Measurements from ENCODE around the gene NELFB.

DNA sequence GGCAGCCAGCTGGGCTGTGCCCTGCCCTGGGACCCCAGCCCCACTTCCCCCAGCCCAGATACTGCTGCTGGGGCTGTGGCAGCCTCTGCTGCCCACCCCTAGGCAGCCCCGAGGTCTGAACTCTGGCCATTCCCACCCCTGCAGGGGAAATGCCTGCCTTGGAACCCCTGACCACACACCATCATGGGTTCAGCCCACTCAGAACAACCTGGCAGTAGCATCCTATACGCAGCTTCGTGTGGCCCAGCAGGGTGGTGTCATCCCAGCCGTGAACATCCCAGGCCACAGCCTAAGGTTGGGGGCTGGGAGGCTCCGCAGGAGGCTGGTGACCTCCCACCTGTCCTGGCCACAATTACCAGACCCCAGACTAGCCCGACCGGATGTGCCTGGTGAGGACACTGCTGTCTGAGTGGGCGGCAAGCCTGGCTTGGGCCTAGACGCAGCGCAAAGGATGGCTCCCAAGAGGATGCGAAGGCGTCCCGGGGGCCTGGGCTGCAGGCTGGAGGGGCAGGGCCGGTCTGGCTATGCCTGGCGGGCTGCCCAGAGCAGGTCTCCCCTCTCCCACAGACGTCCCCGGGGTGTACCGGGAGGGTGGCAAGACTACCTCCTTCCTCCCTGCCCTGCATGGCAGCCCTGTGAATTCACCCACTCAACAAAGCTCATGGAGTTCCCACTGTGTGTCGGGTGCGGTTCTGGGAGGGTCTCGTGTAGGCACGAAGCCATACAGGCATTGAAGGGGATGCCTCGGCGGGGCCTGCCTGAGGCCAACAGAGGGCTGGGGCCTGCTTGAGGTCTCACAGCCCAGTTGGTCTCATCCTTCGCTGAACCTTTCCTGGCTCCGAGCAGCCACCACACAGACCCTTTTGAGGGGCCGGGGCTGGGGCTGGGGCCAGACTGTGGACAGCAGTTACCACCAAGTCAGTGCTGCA, 25.9 kb upstream of the NELFB start:
- TF ChIP-seq, protein P1, sequence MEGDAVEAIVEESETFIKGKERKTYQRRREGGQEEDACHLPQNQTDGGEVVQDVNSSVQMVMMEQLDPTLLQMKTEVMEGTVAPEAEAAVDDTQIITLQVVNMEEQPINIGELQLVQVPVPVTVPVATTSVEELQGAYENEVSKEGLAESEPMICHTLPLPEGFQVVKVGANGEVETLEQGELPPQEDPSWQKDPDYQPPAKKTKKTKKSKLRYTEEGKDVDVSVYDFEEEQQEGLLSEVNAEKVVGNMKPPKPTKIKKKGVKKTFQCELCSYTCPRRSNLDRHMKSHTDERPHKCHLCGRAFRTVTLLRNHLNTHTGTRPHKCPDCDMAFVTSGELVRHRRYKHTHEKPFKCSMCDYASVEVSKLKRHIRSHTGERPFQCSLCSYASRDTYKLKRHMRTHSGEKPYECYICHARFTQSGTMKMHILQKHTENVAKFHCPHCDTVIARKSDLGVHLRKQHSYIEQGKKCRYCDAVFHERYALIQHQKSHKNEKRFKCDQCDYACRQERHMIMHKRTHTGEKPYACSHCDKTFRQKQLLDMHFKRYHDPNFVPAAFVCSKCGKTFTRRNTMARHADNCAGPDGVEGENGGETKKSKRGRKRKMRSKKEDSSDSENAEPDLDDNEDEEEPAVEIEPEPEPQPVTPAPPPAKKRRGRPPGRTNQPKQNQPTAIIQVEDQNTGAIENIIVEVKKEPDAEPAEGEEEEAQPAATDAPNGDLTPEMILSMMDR (IDR thresholded peaks at IDR 0.05), result no peak
- no peak for TF ChIP-seq EP300 (IDR thresholded peaks at IDR 0.05; ENCODE audit: low read depth)

Measured in transverse colon (tissue), 3 donors.